CD4-positive, alpha-beta T cell treated with Interleukin-2 at 100 ng/mL for 4 hours (primary cell): ENCODE data around the gene SH2D5.
A peak's percentile ranks its signal among the peaks of the same experiment; 100 is the strongest.

Experiments used
- DNase-seq: peaks from one replicate; pipeline ENCODE4 v3.0.0-alpha.2; 2020; ENCODE audit warnings: low spot score

SH2D5 gene

DNA sequence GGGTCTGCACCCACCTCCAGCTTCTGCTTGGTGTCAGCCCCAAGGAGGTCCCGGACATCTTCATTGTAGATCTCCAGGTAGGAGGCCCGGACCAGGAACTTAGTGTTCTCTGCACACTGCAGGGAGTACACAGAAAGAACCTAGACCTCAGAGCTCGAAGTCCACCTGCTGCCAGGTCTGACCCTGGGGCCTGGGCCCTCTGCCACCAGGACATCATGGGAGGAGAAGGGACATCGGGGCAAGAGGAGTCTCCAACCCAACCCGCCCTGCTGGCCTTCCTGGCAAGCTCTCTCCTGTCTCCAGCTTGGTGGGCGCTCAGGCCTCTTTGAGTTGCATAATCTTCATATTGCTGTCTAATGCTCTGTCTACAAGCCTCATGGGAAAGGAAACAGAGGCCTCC is 19.1 kb downstream of the SH2D5 start:
- DNase-seq, result no peak

DNA sequence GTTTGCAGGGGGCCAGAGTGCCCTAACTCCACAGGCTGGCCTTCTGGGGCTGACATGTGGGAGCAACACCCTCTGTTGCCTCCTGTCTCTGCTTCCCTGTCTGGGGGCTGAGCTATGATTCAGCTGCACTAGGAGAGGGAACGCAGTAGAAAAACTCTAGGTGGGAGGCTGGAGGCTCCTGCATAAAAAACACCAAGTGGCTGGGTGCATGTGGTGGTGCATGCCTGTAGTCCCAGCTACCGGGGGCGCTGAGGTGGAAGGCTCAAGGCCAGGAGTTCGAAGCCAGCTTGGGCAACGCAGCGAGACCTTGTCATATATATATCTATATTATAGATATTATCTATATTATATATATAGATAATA is 20.3 kb downstream of the SH2D5 start:
- DNase-seq, result no peak

DNA sequence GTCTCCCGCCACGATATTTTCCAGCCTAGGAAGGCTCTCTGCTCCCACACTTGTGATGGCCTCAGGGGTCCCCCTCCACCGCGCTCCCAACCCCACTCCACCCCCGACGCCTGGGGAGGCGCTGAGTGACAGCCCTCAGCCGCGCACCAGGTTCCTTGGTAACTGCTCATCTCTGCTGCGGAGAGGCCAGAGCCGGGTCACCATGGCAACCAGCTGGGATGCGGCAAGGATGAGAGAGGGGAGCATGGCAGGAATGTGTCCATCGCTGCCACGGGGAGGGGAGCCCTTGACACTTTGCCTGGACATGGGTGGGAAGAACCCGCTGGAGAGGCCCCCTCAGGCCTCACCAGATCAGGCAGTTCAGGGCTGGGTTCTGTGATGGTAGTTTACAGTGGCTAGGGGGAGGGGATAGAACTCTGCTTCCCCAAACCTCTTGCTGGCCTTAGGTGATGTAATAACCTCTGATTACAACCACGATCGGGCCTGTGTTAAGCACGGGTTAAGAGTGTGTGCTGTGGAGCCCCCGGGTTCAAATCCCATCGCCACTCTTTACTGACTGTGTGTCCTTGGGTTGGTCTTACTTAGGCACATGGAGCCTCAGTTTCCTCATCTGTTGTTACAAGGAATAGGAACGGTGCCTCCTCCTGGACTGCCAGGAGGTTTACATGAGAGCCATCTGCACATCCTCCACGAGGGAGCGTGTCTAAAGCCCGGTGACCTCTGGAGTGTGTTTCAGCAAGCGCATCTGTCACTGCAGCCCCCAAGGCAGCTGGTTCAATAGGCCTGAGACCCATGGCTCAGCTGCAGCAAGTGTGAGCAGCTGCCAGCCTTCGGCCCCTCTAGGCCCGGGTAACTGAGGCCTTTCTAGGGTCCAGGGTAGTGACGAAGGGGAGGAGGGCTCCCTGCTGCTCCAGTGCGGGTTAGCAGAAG is 21.0 kb downstream of the SH2D5 start:
- no peak for DNase-seq

DNA sequence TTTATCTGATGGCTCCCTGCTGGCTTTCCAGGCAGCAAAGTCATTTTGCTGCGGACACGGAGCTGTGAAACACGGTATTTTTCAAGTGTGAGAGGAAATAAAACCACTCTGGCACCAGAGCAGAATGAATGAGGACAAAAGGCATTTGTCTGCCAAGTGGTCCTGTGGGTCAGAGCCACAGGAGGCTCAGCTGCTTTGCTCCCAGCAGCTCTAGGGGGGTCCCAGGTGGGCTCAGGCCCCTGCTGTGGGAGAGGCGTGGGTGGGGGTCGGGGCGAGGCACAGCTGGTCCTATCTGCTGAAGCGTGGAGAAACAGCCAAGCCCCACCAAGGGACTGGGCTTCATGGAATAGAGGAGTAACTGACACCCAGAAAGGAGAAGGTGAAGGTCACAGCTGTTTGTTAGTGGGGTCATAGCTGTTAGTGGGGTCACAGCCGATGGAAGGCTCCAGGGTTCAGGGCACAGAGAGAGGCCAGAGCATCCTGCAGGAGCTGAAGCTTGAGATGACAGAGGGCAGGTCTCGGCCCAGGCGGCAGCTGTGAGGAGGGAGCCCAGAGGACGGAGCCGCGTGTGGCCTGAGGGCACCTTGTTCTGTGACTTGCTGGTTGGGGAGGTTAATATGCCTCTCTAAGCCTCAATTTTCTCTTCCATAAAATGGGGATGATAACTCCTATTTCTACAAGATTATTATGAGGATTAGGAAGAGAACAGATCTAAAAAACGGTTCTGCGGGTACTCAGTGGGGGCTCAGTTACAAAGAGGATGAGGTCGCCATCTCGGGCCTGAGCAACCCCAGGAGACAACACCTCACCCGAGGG is 21.8 kb downstream of the SH2D5 start:
- DNase-seq, result no peak

DNA sequence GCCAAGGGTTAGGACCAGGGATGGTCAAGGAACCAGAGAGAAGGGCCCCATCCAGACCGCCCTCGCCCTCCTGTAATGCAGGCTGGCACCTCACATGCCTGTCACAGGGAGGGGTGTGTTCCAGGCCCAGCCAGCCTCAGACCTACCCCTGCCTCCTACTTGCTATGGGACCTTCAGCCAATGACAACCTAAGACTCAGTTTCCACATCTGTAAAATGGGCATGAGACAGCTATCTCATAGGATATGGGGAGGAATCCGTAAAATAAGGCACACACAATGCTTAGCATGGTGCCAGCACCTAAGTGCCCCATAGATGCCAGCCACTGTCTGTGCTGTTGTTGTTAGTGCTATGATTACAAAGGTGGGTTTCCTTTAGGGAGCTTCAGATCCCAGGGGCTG is 22.6 kb downstream of the SH2D5 start:
- DNase-seq, result no peak

DNA sequence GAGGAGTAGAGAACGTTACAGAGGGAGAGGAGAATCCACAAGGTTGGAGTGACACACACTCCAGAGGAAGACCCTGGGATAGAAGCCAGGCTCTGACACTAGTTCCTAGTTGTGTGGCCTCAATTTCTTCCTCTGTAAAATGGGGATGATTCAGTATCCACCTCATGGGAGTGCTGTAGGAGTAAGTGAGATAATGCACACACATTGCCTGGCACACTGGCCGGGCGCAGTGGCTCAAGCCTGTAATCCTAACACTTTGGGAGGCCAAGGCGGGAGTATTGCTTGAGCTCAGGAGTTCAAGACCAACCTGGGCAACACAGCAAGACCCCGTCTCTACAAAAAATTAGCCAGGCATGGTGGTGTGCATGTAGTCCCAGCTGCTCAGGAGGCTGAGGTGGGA is 23.6 kb downstream of the SH2D5 start:
- DNase-seq, result no peak

DNA sequence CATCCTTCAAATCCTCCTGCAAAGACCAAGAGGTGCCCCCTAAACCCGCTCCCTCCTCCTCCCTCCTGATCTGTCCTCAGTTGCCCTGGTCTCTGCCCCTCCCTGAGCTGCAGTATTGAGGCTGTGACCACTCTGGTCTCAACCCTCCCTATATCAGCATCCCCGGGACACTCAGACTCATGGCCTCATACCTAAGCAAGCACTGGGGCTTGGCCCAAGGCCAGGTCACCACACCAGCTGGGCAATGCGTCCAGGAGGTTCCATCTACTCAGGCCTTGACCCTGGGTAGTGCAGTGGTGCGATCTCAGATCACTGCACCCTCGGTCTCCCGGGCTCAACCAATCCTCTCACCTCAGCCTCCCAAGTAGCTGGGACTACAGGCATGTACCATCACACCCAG is 24.4 kb downstream of the SH2D5 start:
- no peak for DNase-seq

DNA sequence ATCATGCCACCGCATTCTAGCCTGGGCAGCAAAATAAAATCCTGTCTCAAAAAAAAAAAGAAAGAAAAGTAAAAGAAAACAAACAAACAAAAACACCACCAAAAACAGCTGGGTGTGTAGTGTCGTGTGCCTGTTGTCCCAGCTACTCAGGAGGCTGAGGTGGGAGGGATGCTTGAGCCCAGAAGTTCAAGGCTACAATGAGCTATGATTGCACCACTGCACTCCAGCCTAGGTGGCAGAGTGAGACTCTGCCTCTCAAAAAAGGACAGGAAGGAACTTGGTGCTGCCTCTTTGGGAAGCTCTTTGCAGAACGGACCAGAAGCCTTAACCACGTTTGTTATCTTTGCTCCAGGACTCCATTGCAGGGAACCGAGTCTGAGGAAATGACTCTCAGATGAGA is 25.7 kb downstream of the SH2D5 start:
- no peak for DNase-seq

DNA sequence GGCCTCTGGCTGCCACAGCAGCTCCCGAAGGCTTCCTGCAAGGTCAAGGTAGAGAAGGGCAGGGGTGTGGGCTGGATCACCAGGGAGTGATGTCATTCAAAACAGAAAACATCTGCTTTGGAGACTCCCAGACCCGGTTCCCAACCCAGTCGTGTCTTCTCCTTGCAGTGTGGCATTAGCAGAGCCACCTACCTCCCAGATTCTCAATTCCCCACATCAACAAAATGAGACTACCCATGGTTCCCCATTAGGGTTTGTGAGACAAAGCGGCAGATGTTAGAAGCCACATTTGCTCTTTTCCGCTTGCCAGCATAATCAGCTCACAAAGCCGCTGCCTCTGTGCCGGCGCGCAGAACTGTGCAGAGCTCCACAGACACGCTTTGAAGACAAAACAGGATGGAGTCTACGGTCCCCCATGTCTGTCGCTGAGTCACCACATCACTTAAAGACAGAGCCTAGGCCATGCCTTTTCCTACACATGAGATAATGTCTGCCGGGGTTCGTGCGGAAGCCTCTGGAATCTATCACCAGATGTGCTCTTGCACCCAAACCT is 27.2 kb downstream of the SH2D5 start:
- DNase-seq, result no peak

DNA sequence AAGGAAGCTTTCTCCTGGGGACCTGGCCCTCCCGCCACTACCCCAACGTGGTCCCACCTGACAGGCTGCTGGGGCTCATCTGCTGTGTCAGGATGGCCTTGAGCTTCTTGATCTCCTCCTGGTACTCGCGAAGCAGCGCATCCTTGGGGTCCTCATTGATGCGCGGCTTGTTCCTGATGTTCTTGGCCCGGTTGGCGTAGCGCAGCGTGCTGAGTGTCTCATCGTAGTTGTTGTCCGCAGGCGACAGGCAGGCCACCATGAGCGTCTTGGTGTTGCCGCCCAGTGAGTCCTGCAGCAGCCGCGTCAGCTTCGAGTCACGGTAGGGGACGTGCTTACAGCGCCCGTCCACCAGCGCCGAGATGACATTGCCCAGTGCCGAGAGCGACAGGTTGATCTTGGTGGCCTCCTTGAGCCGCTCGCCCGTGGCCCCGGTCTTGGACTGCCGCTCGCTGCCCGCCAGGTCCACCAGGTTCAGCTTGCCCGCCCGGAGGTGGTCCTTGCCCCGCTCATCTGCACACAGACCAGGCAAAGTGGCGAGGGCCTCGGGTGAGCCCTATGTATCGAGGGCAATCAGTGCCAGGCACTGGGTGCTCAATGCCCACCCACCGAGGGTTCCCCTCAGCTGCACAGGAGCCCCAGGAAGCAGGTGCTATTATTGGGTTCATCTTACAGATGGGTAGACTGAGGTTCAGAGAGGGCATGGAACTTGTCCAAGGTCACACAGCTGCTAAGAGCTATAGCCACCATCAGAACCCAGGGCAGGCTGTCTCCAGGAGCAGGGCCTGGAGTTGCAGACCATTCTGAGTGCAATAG is 27.9 kb downstream of the SH2D5 start:
- DNase-seq, result no peak

DNA sequence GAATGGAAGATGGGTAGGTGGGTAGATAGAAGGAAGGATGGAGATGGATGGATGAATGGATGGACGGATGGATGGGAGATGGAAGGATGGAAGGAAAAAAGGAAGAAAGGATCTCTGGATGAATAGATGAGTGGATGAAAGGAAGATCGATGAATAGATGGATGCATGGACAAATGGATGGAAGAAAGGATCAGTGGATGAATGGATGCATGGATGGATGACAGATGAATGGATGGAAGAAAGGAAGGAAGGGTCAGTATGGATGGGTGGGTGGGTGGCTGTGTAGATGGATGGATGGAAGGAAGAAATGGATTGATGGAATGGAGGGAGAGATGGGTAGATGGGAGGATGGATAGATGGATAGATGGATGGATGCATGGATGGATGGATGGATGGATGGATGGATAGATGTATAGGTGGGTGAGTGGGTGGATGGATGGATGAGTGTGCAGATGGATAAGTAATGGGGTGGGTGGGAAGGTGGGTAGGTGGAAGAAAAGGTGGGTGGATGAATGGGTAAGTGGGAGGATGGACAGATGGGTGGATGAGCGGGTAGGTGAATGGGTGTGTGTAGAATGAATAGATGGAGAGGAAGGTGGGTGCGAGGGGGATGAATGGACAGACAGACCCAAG is 29.3 kb downstream of the SH2D5 start:
- no peak for DNase-seq

DNA sequence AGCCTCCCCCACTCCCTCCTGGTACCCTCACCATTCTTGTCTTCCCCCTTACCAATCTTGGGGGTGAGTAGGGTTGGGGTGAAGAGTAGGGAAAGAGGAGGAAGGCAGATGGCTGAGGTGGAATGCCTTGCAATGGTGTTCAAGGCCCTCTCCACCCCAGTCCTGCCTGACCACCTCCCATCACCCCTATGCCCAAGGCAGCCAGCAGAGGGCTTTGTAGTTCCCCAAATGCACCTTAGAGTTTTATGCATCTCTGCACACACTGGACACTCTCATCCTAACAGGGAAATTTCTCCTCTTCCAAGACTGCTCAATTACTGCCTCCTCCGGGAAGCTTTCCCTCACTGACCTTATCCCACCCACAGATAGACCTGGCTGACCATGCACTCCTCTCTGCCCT is 30.1 kb downstream of the SH2D5 start:
- DNase-seq, result no peak

DNA sequence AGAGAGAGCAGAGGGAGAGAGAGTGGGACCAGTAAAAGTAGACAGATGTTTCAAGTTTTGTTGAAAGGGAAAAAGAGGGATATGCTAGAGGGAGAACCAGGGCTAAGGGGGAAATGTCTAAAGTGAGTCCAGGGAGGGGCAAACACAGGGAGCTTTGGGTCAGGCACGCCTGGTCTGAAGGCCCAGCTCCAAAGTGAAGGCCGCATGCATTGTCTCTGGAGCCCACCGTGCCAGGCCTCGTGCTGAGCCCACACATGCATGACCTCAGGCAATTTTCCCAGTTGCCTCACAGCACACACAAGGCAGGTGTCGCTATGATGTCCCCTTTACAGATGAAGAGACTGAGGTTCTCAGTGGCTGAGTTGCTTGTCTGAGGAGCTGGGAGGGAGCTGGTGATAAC is 30.7 kb downstream of the SH2D5 start:
- no peak for DNase-seq

DNA sequence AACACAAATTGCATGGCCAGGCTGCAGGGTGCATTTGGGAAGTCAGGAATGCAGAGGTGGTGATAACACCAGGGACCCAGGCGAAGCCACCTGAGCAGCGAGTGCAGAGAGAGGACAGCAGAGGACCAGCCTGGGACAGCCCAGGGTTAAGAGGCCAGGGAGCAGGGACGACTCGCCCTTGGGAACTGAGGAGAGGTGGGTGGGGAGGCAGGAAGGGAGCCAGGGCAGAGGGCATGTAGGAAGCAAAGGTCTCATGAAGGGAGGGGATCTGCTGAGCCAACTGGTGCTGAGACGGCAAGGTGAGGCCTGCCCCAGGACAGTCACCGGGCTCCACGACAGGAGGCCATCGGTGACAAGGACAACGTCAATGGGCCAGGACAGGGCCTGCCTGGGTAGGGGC is 31.1 kb downstream of the SH2D5 start:
- DNase-seq, result no peak

DNA sequence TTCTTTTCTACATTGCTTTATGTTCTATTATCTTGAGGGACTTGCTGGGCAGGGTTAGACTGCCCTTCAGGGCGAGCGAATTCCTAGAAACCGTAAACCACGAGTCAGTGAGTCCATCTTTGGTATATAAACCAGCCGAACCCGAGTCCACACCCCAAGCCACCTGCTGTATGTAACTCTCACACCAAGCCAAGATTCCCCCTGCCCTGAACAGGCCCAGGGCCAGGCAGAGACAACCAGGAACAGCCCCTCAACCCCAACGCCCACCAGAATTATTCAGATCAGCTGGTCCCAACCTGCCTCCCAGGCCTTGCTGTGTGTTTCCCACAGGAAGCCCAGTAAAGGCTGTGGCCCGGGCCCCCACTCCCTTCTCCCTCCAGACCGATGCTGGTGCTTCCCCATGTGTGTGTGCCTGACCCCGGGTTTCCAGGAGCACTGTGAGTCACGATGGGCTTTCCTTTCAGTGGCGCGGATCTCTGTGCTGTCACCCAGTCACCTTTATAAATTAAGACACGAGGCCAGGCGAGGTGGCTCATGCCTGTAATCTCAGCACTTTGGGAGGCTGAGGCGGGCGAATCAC is 31.8 kb downstream of the SH2D5 start:
- DNase-seq, result no peak

DNA sequence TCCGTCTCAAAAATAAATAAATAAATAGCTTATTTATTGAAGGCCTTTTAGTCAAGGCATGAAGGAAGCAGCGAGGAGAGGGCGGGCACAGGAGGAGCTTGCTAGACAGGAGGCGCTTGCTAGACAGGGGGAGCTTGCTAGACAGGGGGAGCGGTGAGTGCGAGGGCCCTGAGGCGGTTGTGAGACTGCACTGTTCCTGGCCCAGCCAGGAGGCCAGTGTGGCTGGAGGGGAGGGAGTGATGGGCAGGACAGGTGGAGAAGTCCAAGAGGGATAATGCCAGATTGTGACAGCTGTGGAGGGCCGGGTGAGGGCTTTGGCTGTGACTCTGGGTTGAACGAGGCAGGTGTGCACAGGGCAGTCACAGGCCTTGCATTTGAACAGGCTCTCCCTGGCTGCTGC is 32.9 kb downstream of the SH2D5 start:
- no peak for DNase-seq

DNA sequence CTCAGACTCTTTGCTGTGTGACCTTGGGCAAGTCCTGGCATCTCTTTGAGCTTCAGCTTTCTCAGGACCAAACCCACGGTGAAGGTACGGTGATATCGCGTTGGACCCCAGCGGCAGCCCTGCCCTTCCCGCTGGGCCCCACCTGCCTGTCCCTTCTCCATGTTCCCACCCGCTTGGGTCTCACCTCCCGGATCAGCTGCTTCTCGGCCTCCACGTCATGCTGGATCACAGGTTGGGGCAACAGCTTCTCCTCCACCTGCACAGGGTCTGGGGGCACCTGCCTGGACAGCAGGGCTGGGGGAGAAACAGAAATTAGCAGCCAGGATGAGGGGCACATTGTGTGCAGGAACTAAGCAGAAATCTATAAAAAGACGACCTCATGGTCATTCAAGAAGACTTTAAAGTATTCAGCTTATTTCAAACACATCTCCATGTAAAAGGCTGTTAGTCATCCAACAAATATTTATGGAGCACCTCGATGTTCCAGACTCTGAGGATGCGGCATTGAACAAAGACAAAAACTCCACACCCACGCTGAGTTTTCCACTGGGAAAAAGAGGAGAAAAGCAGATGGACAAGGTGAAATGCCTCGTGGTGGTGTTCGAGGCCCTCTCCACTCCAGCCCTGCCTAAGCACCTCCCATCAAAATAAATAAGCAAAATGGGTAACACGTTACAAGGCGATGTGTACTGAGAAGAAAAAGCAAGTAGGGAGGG is 34.1 kb downstream of the SH2D5 start:
- no peak for DNase-seq

DNA sequence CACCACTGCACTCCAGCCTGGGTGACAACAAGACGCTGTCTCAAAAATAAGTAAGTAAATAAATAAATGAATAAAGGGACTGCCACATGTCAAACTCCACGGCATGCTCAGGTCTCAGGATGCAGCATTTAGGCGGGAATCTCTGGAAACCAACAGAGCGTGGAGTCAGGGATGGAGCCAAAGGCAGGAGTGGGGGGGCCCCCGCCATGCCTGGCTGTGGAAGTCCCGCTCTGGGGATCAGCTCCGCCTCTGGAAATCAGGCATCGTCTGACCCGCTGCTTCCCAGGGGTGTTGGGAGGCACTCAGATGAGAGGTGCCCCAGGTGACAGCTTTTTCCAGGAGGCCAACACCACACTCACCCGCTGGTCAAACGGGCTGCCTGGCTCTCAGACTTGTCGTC is 34.9 kb downstream of the SH2D5 start:
- DNase-seq, result no peak

DNA sequence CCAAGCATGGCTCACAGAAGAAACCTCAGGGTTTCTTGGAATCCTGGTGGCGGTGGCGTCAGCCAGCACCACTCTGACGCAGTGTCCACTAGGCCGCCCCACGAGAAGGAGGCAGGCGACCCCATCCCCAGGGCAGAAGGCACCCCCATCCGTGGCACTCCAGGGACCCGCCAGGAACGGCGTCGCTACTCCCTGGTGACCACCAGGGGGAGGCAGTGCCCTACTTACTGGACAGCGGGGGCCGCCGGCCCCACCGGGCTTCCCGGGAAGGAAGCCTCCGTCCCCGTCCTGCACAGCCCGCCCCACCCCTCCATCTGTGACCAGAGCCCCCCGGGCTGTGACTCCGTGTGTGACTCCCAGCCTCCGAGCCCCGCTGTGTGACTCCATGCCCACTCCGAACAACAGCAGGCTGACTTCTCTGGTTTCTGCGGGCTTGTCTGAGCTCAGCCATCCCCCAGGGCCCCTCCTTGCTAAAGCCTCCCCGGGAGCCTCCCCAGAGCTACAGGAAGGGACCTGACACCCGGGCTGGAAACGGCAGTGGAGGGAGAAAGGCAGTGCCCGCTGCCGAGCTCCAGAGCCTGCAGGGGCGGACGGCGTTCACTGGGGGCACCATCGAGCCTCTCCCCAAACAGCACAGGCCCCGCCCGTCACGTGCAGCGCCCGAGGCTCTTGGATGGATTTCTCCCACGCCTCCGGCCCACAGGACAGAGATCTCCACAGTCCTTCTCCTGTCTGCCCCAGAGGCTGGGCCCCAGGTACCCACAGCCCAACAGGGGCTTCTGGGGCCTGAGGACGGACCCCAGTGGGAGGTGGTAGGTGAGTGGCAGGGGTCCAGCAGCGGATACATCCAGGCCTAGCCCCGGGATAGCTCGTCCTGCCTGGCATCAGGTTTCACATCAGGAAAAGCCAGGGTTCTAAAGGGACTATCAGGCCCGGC is 35.8 kb downstream of the SH2D5 start:
- DNase-seq, result peak; percentile 60

DNA sequence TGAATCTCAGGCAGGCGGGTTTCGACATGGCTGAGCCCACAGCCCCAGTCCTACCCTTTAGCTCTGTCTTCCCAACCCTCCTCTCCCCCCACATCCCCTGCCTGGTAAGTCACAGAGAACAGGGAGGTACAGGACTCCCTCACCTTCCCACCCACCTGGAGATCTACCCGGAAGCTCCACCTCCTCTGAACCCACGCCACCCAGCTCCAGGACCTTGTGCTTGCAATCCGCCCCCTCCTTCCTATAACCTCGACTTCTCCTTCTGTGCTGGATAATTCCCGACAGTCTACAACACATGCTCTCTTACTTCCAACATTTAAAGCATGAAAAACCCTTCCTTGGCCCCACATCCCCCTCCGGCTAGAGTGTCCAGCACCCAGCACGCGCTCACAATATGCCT is 37.0 kb downstream of the SH2D5 start:
- DNase-seq, result no peak
